ENCODE data around the gene CDH7.

The CDH7 gene

GRCh38 chr18:65907281-65907680, 156.5 kb downstream of the CDH7 start:
- DNase-seq (ENCODE audit: low read depth in 3 of 3): no peak

DNA sequence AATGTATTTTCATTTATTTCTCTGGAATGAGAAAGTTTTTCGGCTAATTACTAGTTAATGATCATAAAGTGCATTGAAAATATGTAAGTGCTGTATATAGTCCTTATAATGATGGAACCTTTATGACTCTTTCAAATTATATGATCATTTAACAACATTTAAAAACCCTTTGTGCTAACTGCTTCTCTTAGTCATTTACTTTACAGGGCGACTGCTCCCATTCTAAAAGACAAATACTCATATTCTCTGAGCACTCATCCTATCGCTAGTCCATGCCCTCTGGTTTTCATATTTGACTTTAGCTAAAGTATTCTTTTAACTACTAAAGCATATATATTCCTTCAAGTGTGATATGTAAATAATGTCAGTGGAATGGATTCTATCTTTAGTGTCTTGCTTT, 168.2 kb downstream of the CDH7 start:
- no peak for DNase-seq (ENCODE audit: low read depth in 3 of 3)

DNA sequence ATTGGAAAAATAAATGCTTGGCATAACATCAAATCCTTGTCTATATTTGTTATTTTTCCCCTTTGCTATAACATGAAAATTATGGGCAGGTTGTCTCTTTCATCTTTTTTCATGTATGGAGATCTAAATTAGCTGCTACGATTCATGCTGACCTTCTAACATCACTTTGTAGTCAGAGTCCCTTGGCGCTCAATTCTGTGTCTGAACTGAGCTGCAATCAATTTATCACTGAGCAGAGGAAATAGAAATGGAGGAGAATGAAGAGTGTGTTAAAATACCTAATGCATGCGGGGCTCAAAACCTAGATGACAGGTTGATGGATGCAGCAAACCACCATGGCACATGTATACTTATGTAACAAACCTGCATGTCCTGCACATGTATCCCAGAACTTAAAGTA, 168.9 kb downstream of the CDH7 start:
- no peak for DNase-seq (ENCODE audit: low read depth in 3 of 3)

DNA sequence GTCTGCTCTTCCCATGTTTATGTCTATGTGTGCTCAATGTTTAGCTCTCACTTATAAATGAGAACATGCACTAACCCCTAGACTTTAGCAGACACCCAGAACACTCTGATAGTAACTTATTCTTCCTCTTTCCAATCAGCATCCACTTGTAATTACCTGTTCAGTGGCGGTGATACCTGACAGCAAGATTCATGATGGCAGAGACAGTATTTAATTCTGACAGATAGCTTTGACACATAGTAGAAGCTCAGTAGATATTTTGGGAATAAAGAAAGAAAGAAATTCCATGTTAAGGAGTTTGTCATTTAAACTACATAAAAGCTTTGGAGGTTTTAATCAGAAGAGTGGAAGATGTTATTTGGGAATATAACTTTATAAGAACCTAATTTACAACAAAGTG, 171.3 kb downstream of the CDH7 start:
- DNase-seq (ENCODE audit: low read depth in 3 of 3): no peak

GRCh38 chr18:65924904-65925303, 174.1 kb downstream of the CDH7 start:
- DNase-seq (ENCODE audit: low read depth in 3 of 3): no peak

DNA sequence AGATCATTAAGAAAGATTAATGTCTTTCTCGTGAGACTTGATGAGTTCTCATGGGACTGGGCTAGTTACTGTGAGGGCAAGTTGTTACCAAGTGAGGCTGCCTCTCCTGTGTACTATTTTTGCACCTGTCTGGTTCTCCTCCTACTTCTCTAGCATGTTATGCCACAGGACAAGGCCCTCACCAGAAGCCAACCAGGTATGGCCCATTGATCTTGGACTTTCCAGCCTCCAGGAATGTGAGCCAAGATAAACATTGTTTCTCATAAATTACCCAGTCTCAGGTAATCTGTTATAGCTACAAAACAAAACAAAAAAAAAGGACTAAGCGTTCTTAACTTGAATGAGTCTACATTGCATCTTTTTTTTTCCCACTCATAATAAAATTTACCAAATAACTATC, 184.1 kb downstream of the CDH7 start:
- DNase-seq (ENCODE audit: low read depth in 3 of 3): no peak

DNA sequence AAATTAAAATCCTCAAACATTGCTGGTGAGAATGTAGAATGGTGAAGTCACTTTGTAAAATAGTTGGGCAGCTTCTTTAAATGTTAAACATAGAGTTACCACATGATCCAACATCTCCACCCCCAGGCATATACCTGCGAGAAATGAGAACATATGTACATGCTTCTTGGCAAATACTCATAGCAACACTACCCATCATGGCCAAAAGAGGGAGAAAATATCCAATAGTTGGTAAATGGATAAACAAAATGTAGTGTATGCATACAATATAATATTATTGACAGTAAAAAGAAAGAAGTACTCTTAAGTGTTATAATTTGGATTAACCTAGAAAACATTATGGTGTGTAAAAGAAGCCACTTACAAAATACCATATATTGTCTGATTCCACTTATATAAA, 185.9 kb downstream of the CDH7 start:
- no peak for DNase-seq (ENCODE audit: low read depth in 3 of 3)

DNA sequence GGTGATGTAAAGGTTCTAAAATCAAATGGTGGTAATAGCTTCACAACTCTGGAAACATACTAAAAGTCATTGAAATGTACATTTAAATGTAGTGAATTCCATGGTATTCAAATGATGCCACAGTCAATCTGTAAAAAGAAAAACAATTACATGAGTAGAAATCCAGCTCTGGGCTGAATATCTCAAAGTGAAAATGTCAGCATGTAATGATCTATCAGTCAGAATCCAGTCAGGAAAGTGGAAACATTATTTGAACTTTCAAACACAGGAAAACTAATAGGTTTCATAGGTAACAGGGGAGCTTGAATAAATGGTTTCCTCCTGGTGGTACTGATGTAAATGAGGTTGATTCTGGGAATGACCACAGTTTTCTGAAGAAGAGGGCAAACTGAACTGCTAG, 186.4 kb downstream of the CDH7 start:
- no peak for DNase-seq (ENCODE audit: low read depth in 3 of 3)

DNA sequence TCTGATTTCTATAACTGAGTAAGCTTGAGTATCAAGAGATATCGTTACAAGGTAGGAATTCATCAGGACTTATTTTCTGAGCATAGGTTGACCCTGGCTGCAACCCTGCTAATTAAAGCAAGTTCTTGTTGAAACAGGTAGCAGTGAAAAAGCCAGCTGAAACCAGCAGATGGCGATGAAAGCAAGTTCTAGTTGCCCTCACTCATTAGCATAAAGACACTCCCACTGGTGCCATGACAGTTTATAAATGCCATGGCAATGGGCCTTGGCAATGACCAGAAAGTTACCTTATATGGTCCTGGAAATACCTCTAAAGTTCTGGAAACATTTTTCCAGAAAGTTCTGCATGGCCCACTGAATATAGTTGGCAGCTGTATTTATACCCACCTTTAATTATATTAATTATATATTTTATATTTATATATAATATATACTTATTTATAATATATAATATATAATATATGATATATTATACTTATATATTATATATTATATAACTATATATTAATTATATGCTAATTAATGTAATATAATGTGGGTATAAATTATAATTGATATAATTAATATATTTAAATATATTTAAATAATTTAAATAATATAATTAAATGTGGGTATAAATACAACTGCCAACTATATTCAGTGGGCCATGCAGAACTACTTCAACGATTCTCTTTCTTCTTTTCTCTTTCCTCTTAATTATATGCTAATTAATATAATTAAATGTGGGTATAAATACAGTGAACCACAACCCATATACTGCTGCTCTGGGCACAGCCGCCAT, 188.0 kb downstream of the CDH7 start:
- DNase-seq (ENCODE audit: low read depth in 3 of 3): no peak
